GM12892 (cell line): ENCODE measurements around the gene C1R.

Experiments
- POLR2A ChIP-seq: IDR thresholded peaks from 2 replicates; pipeline ENCODE4 v1.6.1; 2011; ENCODE audit warnings: low read depth, low read length, control low read depth
- POLR2AphosphoS5 ChIP-seq: IDR thresholded peaks from 2 replicates; pipeline ENCODE4 v1.6.1; 2011; ENCODE audit warnings: low read depth, low read length, control low read depth

GRCh38 chr12:7058850-7059395 is 33.3 kb downstream of the C1R start:
- no peak for TF ChIP-seq POLR2AphosphoS5
- no peak for TF ChIP-seq POLR2A
